HG02763 (cell line): ENCODE data around the gene APOBR.
"Not testable (repeated sequence)": the region's sequence is repeated elsewhere in the genome, so short reads cannot be mapped to it uniquely, and the experiment has no call there.

Experiments used
- ATAC-seq: cut with Tn5 transposase; IDR thresholded peaks from one replicate; pipeline ENCODE4 v1.9.1; 2021; ENCODE audit warnings: mild to moderate bottlenecking, moderate library complexity; ENCODE audit not compliant: unreplicated experiment

The APOBR gene

GRCh38 chr16:28526201-28527099, 32.0 kb downstream of the APOBR start:
- no peak for ATAC-seq

- not testable (repeated sequence) for ATAC-seq
Measured at GRCh38 chr16:28527100-28527785, 32.8 kb downstream of the APOBR start.

- ATAC-seq: no peak
Measured at GRCh38 chr16:28527985-28528384, 33.5 kb downstream of the APOBR start.

- ATAC-seq: no peak
Measured at GRCh38 chr16:28528463-28528867, 34.0 kb downstream of the APOBR start.

GRCh38 chr16:28529124-28529523, 34.7 kb downstream of the APOBR start:
- ATAC-seq: no peak

- ATAC-seq: no peak
Measured at GRCh38 chr16:28531777-28532744, 37.6 kb downstream of the APOBR start.

GRCh38 chr16:28532940-28533647, 38.7 kb downstream of the APOBR start:
- ATAC-seq: no peak

GRCh38 chr16:28534542-28535373, 40.3 kb downstream of the APOBR start:
- ATAC-seq: no peak

GRCh38 chr16:28537076-28537475, 42.6 kb downstream of the APOBR start:
- ATAC-seq: no peak

GRCh38 chr16:28537964-28538732, 43.7 kb downstream of the APOBR start:
- no peak for ATAC-seq

GRCh38 chr16:28538733-28539596, 44.5 kb downstream of the APOBR start, which contains the start of gene NUPR1:
TSS of gene NUPR1 (minus strand) at chr16:28538974. CDS start at chr16:28538907, 67 bp downstream.
- ATAC-seq: no peak

GRCh38 chr16:28540346-28540745, 45.9 kb downstream of the APOBR start:
- ATAC-seq: no peak

- no peak for ATAC-seq
Measured at GRCh38 chr16:28542646-28543045, 48.2 kb downstream of the APOBR start.

GRCh38 chr16:28543072-28543471, 48.6 kb downstream of the APOBR start:
- no peak for ATAC-seq

GRCh38 chr16:28544998-28545397, 50.6 kb downstream of the APOBR start:
- no peak for ATAC-seq

- not testable (repeated sequence) for ATAC-seq
Measured at GRCh38 chr16:28545964-28546363, 51.5 kb downstream of the APOBR start.

GRCh38 chr16:28546626-28547025, 52.2 kb downstream of the APOBR start:
- no peak for ATAC-seq
